ENCODE data around the gene NPFFR1. TPM values are rescaled to one million over a fixed set of nuclear protein-coding genes. Genes with fewer than 3 reads are reported as not detected.

The NPFFR1 gene
- total and polyA plus RNA-seq, 10 of the 15 experiments (the other 5 are each of a cell fraction or from before 2014, with no cell fraction given): 0.03 TPM; not detected in 9

DNA sequence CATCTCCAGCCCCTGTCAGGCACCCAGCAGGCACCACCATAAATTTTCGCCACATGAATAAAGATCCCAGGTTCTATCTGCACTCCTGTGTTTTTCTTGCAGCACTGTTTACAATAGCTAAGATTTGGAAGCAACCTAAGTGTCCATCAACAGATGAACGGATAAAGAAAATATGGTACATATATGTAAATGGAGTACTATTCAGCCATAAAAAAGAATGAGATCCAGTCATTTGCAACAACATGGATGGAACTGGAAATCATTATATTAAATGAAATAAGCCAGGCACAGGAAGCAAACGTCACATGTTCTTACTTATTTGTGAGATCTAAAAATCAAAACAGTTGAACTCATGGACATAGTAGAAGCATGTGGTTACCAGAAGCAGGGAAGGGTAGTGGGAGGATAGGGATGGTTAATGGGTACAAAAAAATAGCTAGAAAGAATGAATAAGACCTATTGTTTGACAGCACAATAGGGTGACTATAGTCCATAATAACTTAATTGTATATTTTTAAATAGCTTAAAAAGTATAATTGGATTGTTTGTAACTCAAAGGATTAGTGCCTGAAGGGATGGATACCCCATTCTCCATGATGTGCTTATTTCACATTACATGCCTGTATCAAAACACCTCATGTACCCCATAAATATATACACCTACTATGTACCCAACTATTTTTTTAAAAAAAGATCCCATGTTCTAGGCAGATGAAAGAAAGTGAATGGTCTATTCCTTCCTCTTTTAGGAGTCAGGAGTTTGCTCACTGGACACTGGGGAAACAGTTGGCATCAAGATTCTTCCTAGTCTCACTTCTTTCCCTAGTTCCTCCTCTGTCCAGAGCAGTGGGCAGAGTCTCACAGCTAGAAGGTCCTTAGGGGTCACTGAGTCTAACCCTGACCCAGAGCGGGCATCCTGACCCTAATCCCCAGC is 1.0 kb upstream of the NPFFR1 start (continued):
- TF ChIP-seq, protein P1, sequence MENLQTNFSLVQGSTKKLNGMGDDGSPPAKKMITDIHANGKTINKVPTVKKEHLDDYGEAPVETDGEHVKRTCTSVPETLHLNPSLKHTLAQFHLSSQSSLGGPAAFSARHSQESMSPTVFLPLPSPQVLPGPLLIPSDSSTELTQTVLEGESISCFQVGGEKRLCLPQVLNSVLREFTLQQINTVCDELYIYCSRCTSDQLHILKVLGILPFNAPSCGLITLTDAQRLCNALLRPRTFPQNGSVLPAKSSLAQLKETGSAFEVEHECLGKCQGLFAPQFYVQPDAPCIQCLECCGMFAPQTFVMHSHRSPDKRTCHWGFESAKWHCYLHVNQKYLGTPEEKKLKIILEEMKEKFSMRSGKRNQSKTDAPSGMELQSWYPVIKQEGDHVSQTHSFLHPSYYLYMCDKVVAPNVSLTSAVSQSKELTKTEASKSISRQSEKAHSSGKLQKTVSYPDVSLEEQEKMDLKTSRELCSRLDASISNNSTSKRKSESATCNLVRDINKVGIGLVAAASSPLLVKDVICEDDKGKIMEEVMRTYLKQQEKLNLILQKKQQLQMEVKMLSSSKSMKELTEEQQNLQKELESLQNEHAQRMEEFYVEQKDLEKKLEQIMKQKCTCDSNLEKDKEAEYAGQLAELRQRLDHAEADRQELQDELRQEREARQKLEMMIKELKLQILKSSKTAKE (IDR thresholded peaks at IDR 0.05; ENCODE audit: low read depth, poor library complexity, severe bottlenecking): no peak
- TF ChIP-seq, protein P2, sequence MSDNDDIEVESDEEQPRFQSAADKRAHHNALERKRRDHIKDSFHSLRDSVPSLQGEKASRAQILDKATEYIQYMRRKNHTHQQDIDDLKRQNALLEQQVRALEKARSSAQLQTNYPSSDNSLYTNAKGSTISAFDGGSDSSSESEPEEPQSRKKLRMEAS (IDR thresholded peaks at IDR 0.05; ENCODE audit: low read depth, low read length): no peak
- TF ChIP-seq NFIC (IDR thresholded peaks at IDR 0.05; ENCODE audit: low read depth, low read length) (no peak), LARP7 (IDR thresholded peaks at IDR 0.05) (no peak), SUPT20H (IDR thresholded peaks at IDR 0.05; ENCODE audit: borderline replicate concordance, control insufficient read depth, low read depth, low read length) (no peak)
- TF ChIP-seq, protein P3, sequence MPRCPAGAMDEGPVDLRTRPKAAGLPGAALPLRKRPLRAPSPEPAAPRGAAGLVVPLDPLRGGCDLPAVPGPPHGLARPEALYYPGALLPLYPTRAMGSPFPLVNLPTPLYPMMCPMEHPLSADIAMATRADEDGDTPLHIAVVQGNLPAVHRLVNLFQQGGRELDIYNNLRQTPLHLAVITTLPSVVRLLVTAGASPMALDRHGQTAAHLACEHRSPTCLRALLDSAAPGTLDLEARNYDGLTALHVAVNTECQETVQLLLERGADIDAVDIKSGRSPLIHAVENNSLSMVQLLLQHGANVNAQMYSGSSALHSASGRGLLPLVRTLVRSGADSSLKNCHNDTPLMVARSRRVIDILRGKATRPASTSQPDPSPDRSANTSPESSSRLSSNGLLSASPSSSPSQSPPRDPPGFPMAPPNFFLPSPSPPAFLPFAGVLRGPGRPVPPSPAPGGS (IDR thresholded peaks at IDR 0.05; ENCODE audit: borderline replicate concordance, insufficient read depth, low read depth, low read length, poor library complexity, severe bottlenecking): no peak
